Ovary (tissue), 3 donors: ENCODE results near the gene GRIK3.

Experiments used
- CTCF ChIP-seq, 3 donors: fragments of 450-650 bp in 2 of 3; fragments of 200-600 bp in 1 of 3; IDR thresholded peaks; one replicate each; pipeline versions ENCODE4 v1.5.1 to v1.8.0; 2016 to 2022; ENCODE audit warnings: antibody characterized with exemption in 3 of 3, mild to moderate bottlenecking in 1 of 3
- EP300 ChIP-seq: sonication (generic); formaldehyde crosslinking; IDR thresholded peaks from one replicate; pipeline ENCODE4 v1.6.1; 2017; ENCODE audit warnings: antibody characterized with exemption
- POLR2A ChIP-seq: fragments of 450-650 bp; IDR thresholded peaks from one replicate; pipeline ENCODE4 v1.6.1; 2017; ENCODE audit warnings: antibody characterized with exemption, mild to moderate bottlenecking, moderate library complexity
- donor health status: DM: no; HTN: no; CAD: no.

GRCh38 chr1:37047542-37047941 lies 13.2 kb upstream of the GRIK3 start:
- TF ChIP-seq CTCF (IDR thresholded peaks at IDR 0.05) (no peak), POLR2A (no peak), EP300 (no peak)
